Hepatocyte (in vitro differentiated cells): ENCODE measurements around the gene DAGLB.

Experiments
- EZH2 ChIP-seq: fragments of 200-600 bp; sonication (generic); IDR thresholded peaks from 2 replicates; pipeline ENCODE4 v1.6.1; 2016; ENCODE audit warnings: antibody characterized with exemption, mild to moderate bottlenecking, borderline replicate concordance
- EZH2phosphoT487 ChIP-seq: fragments of 200-600 bp; sonication (generic); IDR thresholded peaks from one replicate; pipeline ENCODE4 v1.6.1; 2018; ENCODE audit warnings: antibody characterized with exemption, mild to moderate bottlenecking, low read depth, moderate library complexity; ENCODE audit not compliant: unreplicated experiment, severe bottlenecking
- TF ChIP-seq, protein P1 (sequence below): fragments of 200-600 bp; sonication (generic); IDR thresholded peaks from 2 replicates; pipeline ENCODE4 v1.5.1; 2016; ENCODE audit warnings: antibody characterized with exemption, mild to moderate bottlenecking; ENCODE audit not compliant: poor library complexity

- TF ChIP-seq, protein P1, sequence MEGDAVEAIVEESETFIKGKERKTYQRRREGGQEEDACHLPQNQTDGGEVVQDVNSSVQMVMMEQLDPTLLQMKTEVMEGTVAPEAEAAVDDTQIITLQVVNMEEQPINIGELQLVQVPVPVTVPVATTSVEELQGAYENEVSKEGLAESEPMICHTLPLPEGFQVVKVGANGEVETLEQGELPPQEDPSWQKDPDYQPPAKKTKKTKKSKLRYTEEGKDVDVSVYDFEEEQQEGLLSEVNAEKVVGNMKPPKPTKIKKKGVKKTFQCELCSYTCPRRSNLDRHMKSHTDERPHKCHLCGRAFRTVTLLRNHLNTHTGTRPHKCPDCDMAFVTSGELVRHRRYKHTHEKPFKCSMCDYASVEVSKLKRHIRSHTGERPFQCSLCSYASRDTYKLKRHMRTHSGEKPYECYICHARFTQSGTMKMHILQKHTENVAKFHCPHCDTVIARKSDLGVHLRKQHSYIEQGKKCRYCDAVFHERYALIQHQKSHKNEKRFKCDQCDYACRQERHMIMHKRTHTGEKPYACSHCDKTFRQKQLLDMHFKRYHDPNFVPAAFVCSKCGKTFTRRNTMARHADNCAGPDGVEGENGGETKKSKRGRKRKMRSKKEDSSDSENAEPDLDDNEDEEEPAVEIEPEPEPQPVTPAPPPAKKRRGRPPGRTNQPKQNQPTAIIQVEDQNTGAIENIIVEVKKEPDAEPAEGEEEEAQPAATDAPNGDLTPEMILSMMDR: no peak
- TF ChIP-seq EZH2: no peak
- TF ChIP-seq EZH2phosphoT487: no peak
Observed at GRCh38 chr7:6385110-6385781, 62.5 kb downstream of the DAGLB start.
